HCT116 (cell line): ENCODE results near the gene NDUFA8. TPM values are rescaled to one million over a fixed set of nuclear protein-coding genes. Genes with fewer than 3 reads are reported as not detected.

Source experiments
- ATAC-seq: fragments of 200-7000 bp; cut with Tn5 transposase; 2 replicates; pipeline ENCODE4 v1.9.1; 2020; ENCODE audit warnings: mild to moderate bottlenecking, moderate library complexity
- BruUV-seq: library from RNA; stranded (reverse); fragments of 400-500 nt; replicated peaks from 2 replicates; lab custom pipeline; 2021; lab: Mats Ljungman, UMichigan
- CTCF ChIA-PET: fragments of 300-600 bp; sonication (Branson Sonifier 250); formaldehyde crosslinking; loops from one replicate; lab custom pipeline; 2021; ENCODE audit warnings: antibody characterized with exemption; lab: Charles Lee
- POLR2A ChIA-PET: fragments of 300-600, 350-600 bp; sonication (Branson Sonifier 250); formaldehyde crosslinking; loops from one replicate; lab custom pipeline; 2021; ENCODE audit warnings: antibody characterized with exemption; lab: Charles Lee
- RAD21 ChIA-PET, 2 experiments: fragments of 300-600 bp; sonication (Branson Sonifier 250); formaldehyde crosslinking; loops; one replicate each; lab custom pipeline; 2023; ENCODE audit warnings: low total read pairs in 2 of 2; ENCODE audit not compliant: uncharacterized antibody in 2 of 2, unreplicated experiment in 2 of 2, low non-redundant PET in 1 of 2; lab: Charles Lee
- DNase-seq: peaks from one replicate; pipeline ENCODE4 v3.0.0-alpha.2; 2010; ENCODE audit warnings: low read depth, low spot score
- H2AFZ ChIP-seq: fragments of 200-600 bp; shearing (Covaris generic), sonication (generic); 2 replicates; pipeline ENCODE4 v1.6.1; 2017; ENCODE audit warnings: low read depth, mixed run types, mixed read lengths, antibody characterized with exemption, low read length; ENCODE audit not compliant: poor library complexity, severe bottlenecking
- H3K27ac ChIP-seq: 2 replicates; pipeline ENCODE4 v1.5.1; 2012; ENCODE audit warnings: low read depth, low read length
- H3K27me3 ChIP-seq: fragments of 200-600 bp; sonication (generic); 2 replicates; pipeline ENCODE4 v1.6.1; 2016; ENCODE audit warnings: mixed run types, low read length, mixed read lengths; ENCODE audit not compliant: insufficient read depth
- H3K36me3 ChIP-seq, 2 experiments: fragments of 200-500 bp in 1 of 2; fragments of 200-600 bp in 1 of 2; sonication (Bioruptor generic) in 1 of 2; sonication (generic) in 1 of 2; 2 replicates each; pipeline versions ENCODE4 v1.5.1 to v1.6.1; 2014 to 2016; ENCODE audit warnings: low read length in 2 of 2, inconsistent platforms in 1 of 2, mixed read lengths in 1 of 2, mixed run types in 1 of 2; ENCODE audit not compliant: insufficient read depth in 2 of 2, control insufficient read depth in 1 of 2
- H3K4me1 ChIP-seq, 2 experiments: fragments of 200-600 bp in 1 of 2; sonication (generic) in 1 of 2; 2 replicates each; pipeline versions ENCODE4 v1.5.1 to v1.6.1; 2012 to 2017; ENCODE audit warnings: low read length in 2 of 2, inconsistent platforms in 1 of 2, mild to moderate bottlenecking in 1 of 2, mixed read lengths in 1 of 2, mixed run types in 1 of 2, moderate library complexity in 1 of 2; ENCODE audit not compliant: insufficient read depth in 2 of 2, control insufficient read depth in 1 of 2
- H3K4me2 ChIP-seq: fragments of 200-600 bp; sonication (generic); 2 replicates; pipeline ENCODE4 v1.6.1; 2017; ENCODE audit warnings: mixed run types, low read length, mixed read lengths
- H3K4me3 ChIP-seq, 2 experiments: fragments of 200-600 bp in 1 of 2; sonication (generic) in 1 of 2; replicated peaks in 1 of 2; 2 replicates each; pipeline ENCODE4 v1.5.1; 2011 to 2016; ENCODE audit warnings: low read length in 2 of 2, control low read depth in 1 of 2, low read depth in 1 of 2, mild to moderate bottlenecking in 1 of 2, mixed read lengths in 1 of 2, mixed run types in 1 of 2
- H3K79me2 ChIP-seq: fragments of 200-600 bp; sonication (generic); 2 replicates; pipeline ENCODE4 v1.6.1; 2017; ENCODE audit warnings: mild to moderate bottlenecking, mixed run types, low read length, moderate library complexity, mixed read lengths; ENCODE audit not compliant: insufficient read depth
- H3K9ac ChIP-seq: fragments of 200-600 bp; sonication (generic); 2 replicates; pipeline ENCODE4 v1.6.1; 2016; ENCODE audit warnings: low read length, mixed read lengths
- H3K9me2 ChIP-seq: fragments of 200-600 bp; sonication (generic), shearing (Covaris generic); 2 replicates; pipeline ENCODE4 v1.6.1; 2017; ENCODE audit warnings: mixed run types, mild to moderate bottlenecking, moderate library complexity; ENCODE audit not compliant: insufficient read depth
- H3K9me3 ChIP-seq, 2 experiments: fragments of 200-500 bp in 1 of 2; fragments of 200-600 bp in 1 of 2; sonication (Bioruptor generic) in 1 of 2; sonication (generic) in 1 of 2; 2 replicates each; pipeline ENCODE4 v1.6.1; 2014 to 2017; ENCODE audit warnings: low read length in 2 of 2, mixed read lengths in 2 of 2, inconsistent platforms in 1 of 2, low read depth in 1 of 2, mild to moderate bottlenecking in 1 of 2, mixed run types in 1 of 2, moderate library complexity in 1 of 2; ENCODE audit not compliant: control insufficient read depth in 1 of 2, insufficient read depth in 1 of 2
- H4K20me1 ChIP-seq: fragments of 200-600 bp; sonication (generic), shearing (Covaris generic); 2 replicates; pipeline ENCODE4 v1.6.1; 2017; ENCODE audit warnings: mixed run types, mild to moderate bottlenecking, moderate library complexity; ENCODE audit not compliant: insufficient read depth
- CBX3 ChIP-seq: IDR thresholded peaks from 2 replicates; pipeline ENCODE4 v1.6.1; 2012; ENCODE audit warnings: low read depth
- CEBPB ChIP-seq: IDR thresholded peaks from 2 replicates; pipeline ENCODE4 v1.6.1; 2012; ENCODE audit warnings: low read depth
- CTCF ChIP-seq, 3 experiments: fragments of 200-600 bp in 1 of 3; sonication (generic) in 1 of 3; IDR thresholded peaks in 2 of 3; conservative IDR thresholded peaks in 1 of 3; 2 replicates each; pipeline ENCODE4 v1.5.1; 2012 to 2017; ENCODE audit warnings: low read depth in 2 of 3, low read length in 2 of 3, antibody characterized with exemption in 1 of 3, borderline replicate concordance in 1 of 3, control low read depth in 1 of 3, mild to moderate bottlenecking in 1 of 3, mixed read lengths in 1 of 3, mixed run types in 1 of 3, moderate library complexity in 1 of 3; ENCODE audit not compliant: insufficient read depth in 1 of 3
- ELF1 ChIP-seq: IDR thresholded peaks from 2 replicates; pipeline ENCODE4 v1.6.1; 2012; ENCODE audit warnings: low read depth, borderline replicate concordance
- EZH2 ChIP-seq: fragments of 200-600 bp; sonication (generic); IDR thresholded peaks from 2 replicates; pipeline ENCODE4 v1.6.1; 2017; ENCODE audit warnings: antibody characterized with exemption, mixed run types
- FOSL1 ChIP-seq: IDR thresholded peaks from 2 replicates; pipeline ENCODE4 v1.6.1; 2012; ENCODE audit warnings: low read depth
- POLR2A ChIP-seq: IDR thresholded peaks from 2 replicates; pipeline ENCODE4 v1.7.0; 2011; ENCODE audit warnings: borderline replicate concordance; ENCODE audit not compliant: insufficient read depth, insufficient read length; ENCODE audit errors: extremely low read depth
- POLR2AphosphoS5 ChIP-seq: IDR thresholded peaks from 2 replicates; pipeline ENCODE4 v1.6.1; 2011; ENCODE audit warnings: mild to moderate bottlenecking, low read depth, low read length, moderate library complexity
- SP1 ChIP-seq: IDR thresholded peaks from 2 replicates; pipeline ENCODE4 v1.6.1; 2012; ENCODE audit warnings: low read depth
- ZBTB33 ChIP-seq: IDR thresholded peaks from 2 replicates; pipeline ENCODE4 v1.6.1; 2011; ENCODE audit warnings: mild to moderate bottlenecking, low read length, moderate library complexity; ENCODE audit not compliant: insufficient replicate concordance; ENCODE audit errors: extremely low read depth
- ZFX ChIP-seq: fragments of 450-650 bp; IDR thresholded peaks from 2 replicates; pipeline ENCODE4 v1.6.1; 2017
- ZNF274 ChIP-seq: fragments of 200-500 bp; sonication (Bioruptor generic); IDR thresholded peaks from 2 replicates; pipeline ENCODE4 v1.6.1; 2014; ENCODE audit warnings: mild to moderate bottlenecking, low read depth, low read length, inconsistent platforms
- intact Hi-C: fragments of 100-400 bp; cut with micrococcal nuclease; formaldehyde crosslinking; loops from 2 replicates; pipeline ENCODE4 v1.10.0; 2022
- total RNA-seq: library from RNA; stranded (reverse); gene quantifications from one replicate; pipeline ENCODE4 v1.2.1, GENCODE V29; 2021; ENCODE audit not compliant: unreplicated experiment

NDUFA8 gene
- total RNA-seq, 1 experiment from 2014 or later: 84.5 TPM

GRCh38 chr9:122121931-122122330 is 37.6 kb downstream of the NDUFA8 start:
- H3K4me1 ChIP-seq: peaks cover 0 to 12% of the 10 kb centered on the region in 2 experiments; a peak in 1 of 4 replicates
- ChIA-PET POLR2A (no interaction called here), RAD21 (interaction anchor here (1.0 to 3.3 kb wide), 4 partner anchors 18 to 23 kb away, joined by 3 to 19 read pairs (median 6); no protein-coding TSS in a partner anchor), CTCF (interaction anchor here (0.9 to 9.5 kb wide), 6 partner anchors 14 to 332 kb away, joined by 3 to 229 read pairs (median 4); no protein-coding TSS in a partner anchor)
- no peaks in the 10 kb centered on the region for H3K9me3 ChIP-seq
- H3K27ac ChIP-seq: no peak overlapping the region
- intact Hi-C loops: loop anchor here (10.0 kb wide), 1 partner anchor 1233 kb away; the partner anchor contains the start of gene CRB2
- no peaks in the 10 kb centered on the region for H3K79me2 ChIP-seq
- H3K9me2 ChIP-seq: no peaks in the 10 kb centered on the region
- no peaks in the 10 kb centered on the region for H4K20me1 ChIP-seq
- no peak for DNase-seq
- no peak overlapping the region for H2AFZ ChIP-seq
- no TSS peak for BruUV-seq
- H3K9ac ChIP-seq: no peak overlapping the region
- TF ChIP-seq CTCF (IDR thresholded peaks at IDR 0.05 in 2 of 3, conservative IDR thresholded peaks at IDR 0.05 in 1 of 3; ENCODE audit: borderline replicate concordance in 1 of 3, insufficient read depth in 1 of 3, low read depth in 2 of 3, low read length in 2 of 3) (no peak), POLR2AphosphoS5 (no peak)
- no peak for ATAC-seq
- H3K4me3 ChIP-seq: no peak overlapping the region
- H3K36me3 ChIP-seq: no peaks in the 10 kb centered on the region
- H3K27me3 ChIP-seq: no peaks in the 10 kb centered on the region
- no peak overlapping the region for H3K4me2 ChIP-seq

- H3K79me2 ChIP-seq: no peaks in the 10 kb centered on the region
- no peak overlapping the region for H2AFZ ChIP-seq
- H3K9ac ChIP-seq: no peak overlapping the region
- CTCF ChIA-PET: interaction anchor here (0.9 to 9.5 kb wide), 6 partner anchors 23 to 575 kb away, joined by 3 to 229 read pairs (median 4); no protein-coding TSS in a partner anchor
- H3K36me3 ChIP-seq: no peaks in the 10 kb centered on the region
- no TSS peak for BruUV-seq
- H3K4me3 ChIP-seq: no peak overlapping the region
- POLR2A ChIA-PET: no interaction called here
- no peak overlapping the region for H3K4me2 ChIP-seq
- no peaks in the 10 kb centered on the region for H3K9me3 ChIP-seq
- no peaks in the 10 kb centered on the region for H3K9me2 ChIP-seq
- no peak for DNase-seq
- RAD21 ChIA-PET: interaction anchor here in 1 of 2 experiments (1.0 to 1.8 kb wide), 2 partner anchors 17 to 22 kb away, joined by 3 to 4 read pairs; no protein-coding TSS in a partner anchor
- ATAC-seq: no peak
- intact Hi-C loops: loop anchor here (10.0 kb wide), 1 partner anchor 1233 kb away; the partner anchor contains the start of gene CRB2
- H3K27ac ChIP-seq: no peak overlapping the region
- no peaks in the 10 kb centered on the region for H3K27me3 ChIP-seq
- H4K20me1 ChIP-seq: no peaks in the 10 kb centered on the region
- peaks cover 0 to 12% of the 10 kb centered on the region in 2 experiments; a peak in 1 of 4 replicates for H3K4me1 ChIP-seq
- TF ChIP-seq EZH2 (no peak), ZNF274 (no peak), ZBTB33 (no peak), ELF1 (no peak), CTCF (IDR thresholded peaks at IDR 0.05 in 2 of 3, conservative IDR thresholded peaks at IDR 0.05 in 1 of 3; ENCODE audit: borderline replicate concordance in 1 of 3, insufficient read depth in 1 of 3, low read depth in 2 of 3, low read length in 2 of 3) (no peak), CBX3 (no peak), FOSL1 (no peak), POLR2A (no peak), ZFX (no peak), POLR2AphosphoS5 (no peak), CEBPB (no peak), SP1 (no peak)
Measured at GRCh38 chr9:122121391-122121790, 38.2 kb downstream of the NDUFA8 start.
